Measurements from ENCODE around the gene SRGAP3. TPM values are rescaled to one million over a fixed set of nuclear protein-coding genes. Genes with fewer than 3 reads are reported as not detected.

Gene SRGAP3
- total RNA-seq, 1 experiment from 2014 or later = 17.9 TPM

- 0 out of 2 replicates have a peak, but pooled peaks cover 8% of the 10 kb centered on the region for H3K9me3 Mint-ChIP-seq
- no peak for DNase-seq (ENCODE audit: low spot score)
- H3K36me3 Mint-ChIP-seq = peaks cover 5% of the 10 kb centered on the region; the same call in 1 of the 2 replicates
- H3K4me1 Mint-ChIP-seq = peaks cover 11% of the 10 kb centered on the region; the same call in 1 of the 2 replicates
- H3K4me3 Mint-ChIP-seq = no peak overlapping the region
- H3K27me3 Mint-ChIP-seq (ENCODE audit: low read depth) = no peaks in the 10 kb centered on the region
- TF ChIP-seq GRHL2 (CRISPR knock-in tag; IDR thresholded peaks at IDR 0.05; ENCODE audit: insufficient replicate concordance, severe bottlenecking) = no peak
- TF ChIP-seq MAX (CRISPR knock-in tag; IDR thresholded peaks at IDR 0.05) = no peak
- no peak for TF ChIP-seq ZNF138 (CRISPR knock-in tag; conservative IDR thresholded peaks at IDR 0.05)
- TF ChIP-seq CDX4 (CRISPR knock-in tag; IDR thresholded peaks at IDR 0.05; ENCODE audit: borderline replicate concordance) = no peak
- TF ChIP-seq ELF4 (CRISPR knock-in tag; IDR thresholded peaks at IDR 0.05; ENCODE audit: low read depth) = no peak
- no peak for TF ChIP-seq ESRRA (CRISPR knock-in tag; IDR thresholded peaks at IDR 0.05; ENCODE audit: borderline replicate concordance)
- TF ChIP-seq ZBTB21 (CRISPR knock-in tag; IDR thresholded peaks at IDR 0.05; ENCODE audit: borderline replicate concordance) = no peak
- CTCF ChIA-PET = no interaction called here
- H3K27ac Mint-ChIP-seq = no peak overlapping the region
- POLR2A ChIA-PET = no interaction called here
- no peak for ATAC-seq
Observed at GRCh38 chr3:9239680-9240079, 9.8 kb downstream of the SRGAP3 start.

- ChIA-PET POLR2A (no interaction called here), CTCF (interaction anchor here (1.0 kb wide), 1 partner anchor 242 kb away, joined by 3 read pairs; no protein-coding TSS in a partner anchor)
- ATAC-seq = no peak
- H3K27me3 Mint-ChIP-seq (ENCODE audit: low read depth) = no peaks in the 10 kb centered on the region
- no peak overlapping the region for H3K27ac Mint-ChIP-seq
- peaks cover 8% of the 10 kb centered on the region; the same call in 1 of the 2 replicates for H3K4me1 Mint-ChIP-seq
- H3K9me3 Mint-ChIP-seq = 0 out of 2 replicates have a peak, but pooled peaks cover 8% of the 10 kb centered on the region
- no peak for DNase-seq (ENCODE audit: low spot score)
- H3K36me3 Mint-ChIP-seq = peaks cover 5% of the 10 kb centered on the region; the same call in 1 of the 2 replicates
- no peak overlapping the region for H3K4me3 Mint-ChIP-seq
- TF ChIP-seq SP1 (CRISPR knock-in tag; conservative IDR thresholded peaks at IDR 0.05) (no peak), STAT6 (CRISPR knock-in tag; conservative IDR thresholded peaks at IDR 0.05; ENCODE audit: low read depth) (no peak), ATF6 (CRISPR knock-in tag; IDR thresholded peaks at IDR 0.05) (no peak), ZNF219 (CRISPR knock-in tag; IDR thresholded peaks at IDR 0.05; ENCODE audit: borderline replicate concordance) (no peak), TP53 (CRISPR knock-in tag; IDR thresholded peaks at IDR 0.05) (no peak), NR1H2 (CRISPR knock-in tag; IDR thresholded peaks at IDR 0.05) (no peak), ZNF671 (CRISPR knock-in tag; IDR thresholded peaks at IDR 0.05) (no peak), ATF1 (CRISPR knock-in tag; IDR thresholded peaks at IDR 0.05) (no peak), PRDM15 (CRISPR knock-in tag; IDR thresholded peaks at IDR 0.05) (no peak), ZNF532 (CRISPR knock-in tag; IDR thresholded peaks at IDR 0.05; ENCODE audit: borderline replicate concordance) (no peak), ESRRA (CRISPR knock-in tag; IDR thresholded peaks at IDR 0.05; ENCODE audit: borderline replicate concordance) (no peak), FOXK1 (CRISPR knock-in tag; IDR thresholded peaks at IDR 0.05) (no peak), ERG (CRISPR knock-in tag; IDR thresholded peaks at IDR 0.05) (no peak)
Observed at GRCh38 chr3:9238721-9239295, 10.6 kb downstream of the SRGAP3 start.

Data from WTC11 (cell line).